Measurements from ENCODE around the gene NSUN7.

DNA sequence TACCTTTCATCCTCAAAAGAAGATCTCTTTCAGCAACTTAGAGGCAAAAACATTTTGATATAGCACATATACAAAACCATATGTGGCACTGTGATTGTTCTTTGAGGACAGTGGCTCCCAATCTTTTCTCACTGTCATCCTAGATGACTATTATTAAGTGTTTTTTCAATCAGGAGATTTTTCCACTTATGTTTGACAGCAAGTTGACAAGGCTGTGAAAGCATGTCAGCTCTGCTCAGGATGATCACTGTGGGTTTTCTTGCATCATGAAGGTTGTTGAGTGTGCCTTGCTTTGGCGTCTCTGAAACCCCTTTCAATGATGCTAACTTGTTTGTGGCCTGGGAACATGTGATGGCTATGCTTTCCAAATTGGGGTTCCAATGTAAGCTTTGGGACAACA lies 20.2 kb upstream of the NSUN7 start:
- TF ChIP-seq, protein P1, sequence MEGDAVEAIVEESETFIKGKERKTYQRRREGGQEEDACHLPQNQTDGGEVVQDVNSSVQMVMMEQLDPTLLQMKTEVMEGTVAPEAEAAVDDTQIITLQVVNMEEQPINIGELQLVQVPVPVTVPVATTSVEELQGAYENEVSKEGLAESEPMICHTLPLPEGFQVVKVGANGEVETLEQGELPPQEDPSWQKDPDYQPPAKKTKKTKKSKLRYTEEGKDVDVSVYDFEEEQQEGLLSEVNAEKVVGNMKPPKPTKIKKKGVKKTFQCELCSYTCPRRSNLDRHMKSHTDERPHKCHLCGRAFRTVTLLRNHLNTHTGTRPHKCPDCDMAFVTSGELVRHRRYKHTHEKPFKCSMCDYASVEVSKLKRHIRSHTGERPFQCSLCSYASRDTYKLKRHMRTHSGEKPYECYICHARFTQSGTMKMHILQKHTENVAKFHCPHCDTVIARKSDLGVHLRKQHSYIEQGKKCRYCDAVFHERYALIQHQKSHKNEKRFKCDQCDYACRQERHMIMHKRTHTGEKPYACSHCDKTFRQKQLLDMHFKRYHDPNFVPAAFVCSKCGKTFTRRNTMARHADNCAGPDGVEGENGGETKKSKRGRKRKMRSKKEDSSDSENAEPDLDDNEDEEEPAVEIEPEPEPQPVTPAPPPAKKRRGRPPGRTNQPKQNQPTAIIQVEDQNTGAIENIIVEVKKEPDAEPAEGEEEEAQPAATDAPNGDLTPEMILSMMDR (IDR thresholded peaks at IDR 0.05; ENCODE audit: low read depth, low read length, poor library complexity, severe bottlenecking), result no peak
- TF ChIP-seq EZH2phosphoT487 (IDR thresholded peaks at IDR 0.05; ENCODE audit: borderline replicate concordance, low read length), result no peak
